HG03103 (cell line): Measurements from ENCODE around the gene NEDD4.
"Not testable (repeated sequence)": the region's sequence is repeated elsewhere in the genome, so short reads cannot be mapped to it uniquely, and the experiment has no call there.

ENCODE experiments used
- ATAC-seq: cut with Tn5 transposase; IDR thresholded peaks from one replicate; pipeline ENCODE4 v1.9.1; 2021; ENCODE audit warnings: low read depth; ENCODE audit not compliant: unreplicated experiment

NEDD4 gene

DNA sequence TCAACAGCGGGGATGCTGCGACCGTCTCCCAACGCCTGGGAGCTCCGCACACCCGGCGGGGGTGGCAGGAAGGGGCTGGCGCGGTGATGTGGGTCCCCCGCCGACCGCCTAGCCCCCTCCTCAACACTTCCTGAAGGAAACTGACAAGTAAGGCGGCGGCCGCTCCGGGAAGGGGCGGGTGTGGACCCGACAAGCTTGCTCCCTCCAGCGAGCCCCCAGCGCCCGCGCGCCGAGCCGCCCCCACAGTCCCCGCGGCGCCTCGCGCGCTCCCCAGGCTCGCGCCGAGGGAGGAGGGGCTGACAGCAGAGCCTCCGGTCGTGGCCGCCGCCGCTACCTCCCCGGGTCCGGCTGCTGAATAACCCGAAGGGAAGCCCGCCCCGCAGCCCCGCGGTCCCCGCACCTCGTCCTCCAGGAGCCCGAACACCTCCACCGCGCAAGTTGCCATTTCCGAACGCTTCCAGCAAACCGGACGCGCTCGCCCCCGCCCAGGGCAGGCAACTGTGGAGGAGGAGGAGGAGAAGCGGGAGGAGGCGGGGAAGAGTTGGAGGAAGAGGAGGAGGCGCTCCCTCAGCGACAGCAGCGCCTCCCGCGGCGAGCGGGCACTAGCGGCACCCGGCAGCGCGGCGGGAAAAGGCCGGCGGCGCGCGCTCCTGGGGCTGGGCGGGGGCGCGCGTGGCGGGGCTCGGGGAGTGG lies at the start of gene NEDD4:
TSS of gene NEDD4 (minus strand) at position 502 of the 693 bp plus-strand sequence. CDS start at position 445, 57 bp downstream.
- peak; percentile 84 for ATAC-seq

DNA sequence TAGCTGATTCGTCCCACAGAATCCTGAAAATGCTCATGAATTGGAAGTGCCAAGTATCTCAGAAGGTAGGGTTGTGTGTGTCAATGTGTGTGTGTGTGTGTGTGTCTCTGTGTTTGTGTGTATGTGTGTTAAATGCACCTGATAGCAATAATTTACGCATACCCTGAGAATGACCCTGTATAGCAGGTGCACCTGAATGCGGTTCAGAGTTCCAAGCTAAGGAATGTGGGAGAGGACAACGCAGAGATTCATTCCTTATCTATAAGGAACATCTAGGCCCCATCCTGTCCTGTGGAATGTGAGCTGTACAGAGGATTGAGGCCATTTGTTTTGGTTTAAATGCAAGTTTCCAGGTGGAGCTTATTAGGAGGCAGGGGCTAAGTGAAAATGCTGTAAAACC lies 49.1 kb upstream of the NEDD4 start:
- no peak for ATAC-seq

DNA sequence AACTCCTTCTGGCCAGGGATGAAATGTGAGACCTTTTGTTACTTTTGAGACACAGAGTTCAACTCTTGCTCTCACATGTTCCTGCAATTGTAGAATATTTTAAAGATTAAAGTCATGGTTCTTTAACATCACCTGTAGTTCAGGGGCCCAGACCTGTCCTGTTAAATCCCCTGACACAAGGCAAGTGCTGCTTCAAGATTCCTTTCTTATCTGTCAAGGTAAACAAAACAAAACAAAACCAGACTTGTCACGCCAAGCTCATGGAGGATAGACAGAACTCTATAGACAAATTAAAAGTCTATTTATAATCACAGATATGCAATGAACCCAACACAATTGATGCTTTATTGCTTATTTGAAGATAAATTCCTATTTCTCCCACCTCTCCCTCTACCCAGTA lies 48.6 kb upstream of the NEDD4 start:
- ATAC-seq: no peak

DNA sequence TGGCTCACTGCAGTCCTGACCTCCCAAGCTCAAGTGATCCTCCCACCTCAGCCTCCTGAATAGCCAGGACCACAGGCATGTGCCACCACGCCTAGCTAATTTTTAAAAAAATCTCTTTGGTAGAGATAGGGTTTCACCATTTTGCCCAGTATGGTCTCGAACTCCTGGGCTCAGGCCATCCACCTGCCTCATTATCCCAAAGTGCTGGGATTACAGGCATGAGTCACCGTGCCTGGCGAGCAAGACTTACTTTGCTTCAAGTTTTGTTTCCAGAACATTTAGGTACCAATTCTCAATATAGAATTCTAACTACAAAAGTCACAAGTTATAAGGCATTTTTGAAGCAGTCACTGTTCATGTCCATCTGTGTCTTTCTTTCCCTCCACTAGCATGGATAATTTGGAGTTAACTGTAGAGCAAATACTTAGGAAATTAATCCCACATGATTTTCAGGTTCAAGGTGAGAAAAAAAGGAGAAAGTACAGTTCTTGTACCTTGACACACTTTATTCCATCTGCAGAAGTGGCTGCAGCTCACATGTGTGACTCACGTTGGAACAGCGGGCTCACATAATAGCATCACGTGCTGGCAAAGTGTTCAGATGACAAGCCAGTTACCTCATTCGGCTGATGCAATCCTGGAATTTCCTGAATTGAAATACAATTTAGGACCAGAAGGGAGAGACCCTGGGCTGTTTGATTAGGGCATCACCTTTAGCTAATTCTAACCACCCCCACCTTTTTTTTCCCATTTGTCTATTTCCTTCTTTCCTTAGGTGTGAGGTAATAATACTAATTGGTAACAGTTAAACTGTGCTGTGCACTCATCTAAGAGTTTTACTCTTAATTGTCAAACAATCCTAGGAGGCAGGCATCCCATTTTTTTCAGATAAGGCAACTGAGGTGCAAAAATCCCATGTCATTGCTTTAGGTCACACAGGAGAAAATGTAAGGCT lies 46.9 kb upstream of the NEDD4 start:
- no peak for ATAC-seq

DNA sequence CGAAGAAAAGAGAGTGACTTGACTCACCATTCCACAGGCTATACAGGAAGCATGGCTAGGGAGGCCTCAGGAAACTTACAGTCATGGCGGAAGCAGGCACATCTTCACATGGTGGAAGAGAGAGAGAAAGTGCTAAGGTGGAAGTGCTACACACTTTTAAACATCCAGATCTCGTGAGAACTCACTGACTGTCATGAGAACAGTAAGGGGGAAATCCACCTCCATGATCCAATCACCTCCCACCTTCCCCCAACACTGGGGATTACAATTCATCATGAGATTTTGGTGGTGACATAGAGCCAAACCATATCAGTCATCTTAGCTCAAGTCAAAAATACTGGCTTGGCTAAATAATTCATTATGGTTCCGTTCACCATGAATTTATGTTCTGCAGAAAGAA lies 45.3 kb upstream of the NEDD4 start:
- ATAC-seq: no peak

DNA sequence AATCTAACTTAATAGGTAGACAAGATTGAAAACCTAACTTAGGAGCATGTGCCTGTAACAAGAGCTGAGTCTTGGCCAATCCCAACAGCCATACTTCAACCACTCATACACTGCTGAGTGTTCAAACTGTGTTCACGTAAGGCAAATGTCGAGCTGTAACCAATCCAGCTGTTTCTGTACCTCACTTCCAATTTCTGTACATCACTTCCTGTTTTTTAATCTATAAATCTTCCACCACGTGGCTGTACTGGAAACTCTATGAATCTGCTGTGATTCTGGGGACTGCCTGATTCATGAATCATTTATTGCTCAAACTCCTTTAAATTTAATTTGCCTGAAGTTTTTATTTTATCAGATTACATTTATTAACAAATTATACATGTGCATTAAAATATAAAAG lies 44.6 kb upstream of the NEDD4 start:
- no peak for ATAC-seq

DNA sequence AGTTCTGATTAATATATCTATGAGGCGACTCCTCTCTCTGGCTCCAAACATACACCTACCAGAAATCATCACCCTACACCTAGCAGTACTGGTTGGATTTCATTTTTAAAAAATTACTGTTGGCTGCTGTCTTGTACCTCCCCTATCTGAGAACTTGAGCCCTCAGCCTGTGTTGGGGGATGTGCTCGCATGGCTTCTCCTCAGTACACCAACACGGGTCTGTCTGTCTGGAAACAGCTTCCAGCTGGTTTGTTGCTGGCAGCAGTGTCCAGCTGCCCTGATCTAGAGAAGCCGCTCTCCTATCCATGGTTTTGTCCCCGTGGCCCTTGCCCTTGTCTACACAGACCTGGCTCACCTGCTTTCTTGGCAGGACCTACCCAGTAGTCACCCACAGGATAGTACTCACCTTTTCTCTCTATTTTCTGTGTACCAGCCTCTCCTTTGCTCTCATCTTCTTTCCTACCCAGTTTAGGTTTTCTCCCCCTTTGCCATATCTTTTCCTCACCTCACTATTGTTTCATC lies 43.2 kb upstream of the NEDD4 start:
- no peak for ATAC-seq

DNA sequence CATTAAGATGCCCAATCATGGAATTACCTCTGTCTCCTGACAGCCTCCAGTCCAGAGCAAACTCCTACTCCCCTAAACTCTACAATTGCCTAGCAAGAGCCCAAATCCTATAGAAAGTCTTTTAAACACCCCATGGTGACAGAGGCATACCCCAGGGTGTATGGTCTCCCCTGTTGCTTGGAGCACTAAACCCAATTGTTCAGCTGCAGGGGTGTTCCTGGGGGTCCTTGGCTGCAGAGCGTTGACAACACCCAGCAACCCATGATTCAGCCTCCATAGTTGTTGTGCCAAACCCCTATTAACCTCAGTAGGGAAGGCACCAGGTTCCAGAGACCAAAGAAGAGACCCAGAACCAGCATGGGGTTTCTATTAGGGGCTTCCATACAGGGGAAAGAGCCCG lies 41.8 kb upstream of the NEDD4 start:
- no peak for ATAC-seq

DNA sequence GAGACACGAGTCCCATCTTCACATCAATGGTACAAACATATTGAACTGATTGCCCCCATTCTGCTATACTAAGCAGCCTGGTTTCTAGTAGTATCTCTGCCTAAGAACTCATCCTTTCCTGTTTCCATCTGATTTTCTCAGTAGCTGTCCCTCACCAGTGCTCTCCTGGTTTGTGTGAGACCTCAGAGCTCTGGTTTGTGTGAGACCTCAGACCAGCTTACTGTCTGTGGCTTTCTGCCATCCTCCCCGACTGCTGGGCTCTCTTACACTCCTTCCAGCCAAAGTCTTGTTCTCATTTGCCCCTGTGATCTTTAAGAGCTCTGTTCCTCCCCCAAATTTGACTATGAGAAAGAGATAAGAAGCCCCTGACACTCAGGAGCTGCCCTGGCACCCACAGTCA lies 41.1 kb upstream of the NEDD4 start:
- ATAC-seq: no peak

DNA sequence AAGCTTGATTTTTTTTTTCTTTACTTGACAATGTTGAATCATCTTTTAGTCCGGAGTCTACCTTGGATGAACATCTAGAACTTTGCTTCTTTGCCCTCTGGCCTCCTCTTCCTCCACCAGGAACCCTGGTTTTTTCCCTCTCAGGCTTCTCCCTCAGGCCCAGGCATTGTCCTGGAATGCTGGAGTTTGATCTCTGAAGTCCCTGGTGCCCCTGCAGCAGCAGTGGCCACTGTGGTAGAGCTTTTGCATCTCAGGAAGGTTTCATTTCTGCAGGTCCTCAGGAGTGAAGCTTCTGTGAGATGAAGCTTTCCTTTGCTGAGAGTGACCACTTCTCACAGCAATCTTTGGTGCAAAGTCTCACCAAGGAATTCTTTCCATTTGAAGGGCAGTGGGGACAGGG lies 39.0 kb upstream of the NEDD4 start:
- ATAC-seq: no peak

DNA sequence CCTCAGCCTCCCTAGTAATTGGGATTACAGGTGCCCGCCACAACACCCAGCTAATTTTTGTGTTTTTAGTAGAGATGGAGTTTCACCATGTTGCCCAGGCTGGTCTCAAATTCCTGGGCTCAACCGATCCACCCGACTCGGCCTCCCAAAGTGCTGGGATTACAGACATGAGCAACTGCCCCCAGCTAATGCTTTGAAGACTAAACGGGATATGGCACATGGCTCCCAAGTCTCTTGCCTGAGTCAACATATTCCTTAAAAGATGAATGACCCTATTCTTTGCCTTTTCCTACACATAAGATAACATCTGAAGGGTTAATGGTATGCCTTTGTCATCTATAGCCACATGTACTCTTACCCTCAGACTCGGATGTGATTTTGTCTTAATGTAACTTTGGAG lies 38.4 kb upstream of the NEDD4 start:
- no peak for ATAC-seq

DNA sequence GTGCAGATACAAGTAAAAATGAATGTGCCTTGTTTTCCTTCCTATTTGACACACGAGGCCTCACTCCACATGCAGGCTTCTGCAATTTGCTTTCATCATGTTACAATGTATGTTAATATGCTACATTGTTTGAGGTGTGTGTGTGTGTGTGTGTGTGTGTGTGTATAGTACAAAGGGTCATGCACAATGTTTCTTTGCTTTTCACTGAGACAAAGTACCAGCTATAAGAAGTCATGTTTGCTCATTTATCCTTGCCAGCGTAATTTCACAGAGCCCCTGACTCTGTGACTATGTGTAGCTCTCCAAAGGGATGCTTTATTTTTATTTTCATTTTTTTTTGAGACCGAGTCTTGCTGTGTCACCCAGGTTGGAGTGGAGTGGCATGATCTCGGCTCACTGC lies 38.0 kb upstream of the NEDD4 start:
- no peak for ATAC-seq

DNA sequence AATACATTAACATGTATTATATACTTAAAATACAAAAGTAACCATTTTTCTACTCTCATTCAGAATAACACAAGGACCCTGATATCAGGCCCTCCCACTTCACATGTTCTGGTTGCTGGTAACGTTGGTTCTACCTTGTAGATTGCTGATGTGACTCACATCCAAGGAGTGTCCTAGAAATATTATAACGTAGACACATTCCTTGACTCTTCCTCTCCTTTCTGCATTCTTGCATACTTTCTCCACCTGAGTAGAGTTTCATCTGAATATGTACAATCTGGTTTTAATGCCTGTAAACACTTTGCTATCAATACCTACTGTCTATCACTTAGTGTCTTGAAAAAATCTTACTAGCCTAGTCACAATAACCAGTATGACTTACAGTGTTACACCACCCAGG lies 35.0 kb upstream of the NEDD4 start:
- no peak for ATAC-seq

DNA sequence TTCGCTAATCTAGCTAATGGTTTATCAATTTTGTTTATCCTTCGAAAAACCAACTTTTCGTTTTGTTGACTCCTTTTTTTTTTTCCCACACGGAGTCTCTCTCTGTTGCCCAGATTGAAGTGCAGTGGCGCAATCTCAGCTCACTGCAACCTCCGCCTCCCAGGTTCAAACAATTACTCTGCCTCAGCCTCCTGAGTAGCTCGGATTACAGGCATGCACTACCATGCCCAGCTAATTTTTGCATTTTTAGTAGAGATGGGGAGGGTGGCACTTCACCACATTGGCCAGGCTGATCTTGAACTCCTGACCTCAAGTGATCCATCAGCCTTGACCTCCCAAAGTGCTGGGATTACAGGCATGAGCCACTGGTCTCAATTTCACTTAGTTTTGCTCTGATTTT lies 29.7 kb upstream of the NEDD4 start:
- ATAC-seq: not testable (repeated sequence)

DNA sequence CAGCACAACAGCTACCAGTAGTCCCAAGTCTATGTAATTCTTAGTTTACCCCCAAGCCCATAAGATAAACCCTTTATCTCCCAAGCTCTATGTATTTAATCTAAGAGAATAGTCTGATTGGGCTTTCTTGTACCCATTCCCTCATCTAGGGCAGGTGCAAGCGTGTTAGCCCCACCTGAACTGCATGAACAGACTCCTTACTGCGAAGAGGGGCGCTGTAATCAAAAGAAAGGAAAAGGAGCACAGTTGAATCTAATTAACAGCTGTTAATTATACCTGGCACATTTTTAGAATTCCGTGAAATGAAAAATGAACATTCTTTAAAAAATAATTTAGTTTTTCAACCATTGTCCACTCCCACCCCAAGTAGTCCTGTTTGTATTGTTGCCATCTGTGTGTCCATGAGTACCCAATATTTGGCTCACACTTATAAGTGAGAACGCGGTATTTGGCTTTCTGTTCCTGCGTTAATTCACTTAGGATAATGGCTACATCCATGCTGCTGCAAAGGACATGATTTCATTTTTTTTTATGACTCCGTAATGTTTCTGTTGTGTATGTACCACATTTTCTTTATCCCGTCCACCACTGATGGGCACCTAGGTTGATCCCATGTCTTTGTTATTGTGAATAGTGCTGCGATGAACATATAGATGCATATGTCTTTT lies 26.5 kb upstream of the NEDD4 start:
- ATAC-seq: no peak

DNA sequence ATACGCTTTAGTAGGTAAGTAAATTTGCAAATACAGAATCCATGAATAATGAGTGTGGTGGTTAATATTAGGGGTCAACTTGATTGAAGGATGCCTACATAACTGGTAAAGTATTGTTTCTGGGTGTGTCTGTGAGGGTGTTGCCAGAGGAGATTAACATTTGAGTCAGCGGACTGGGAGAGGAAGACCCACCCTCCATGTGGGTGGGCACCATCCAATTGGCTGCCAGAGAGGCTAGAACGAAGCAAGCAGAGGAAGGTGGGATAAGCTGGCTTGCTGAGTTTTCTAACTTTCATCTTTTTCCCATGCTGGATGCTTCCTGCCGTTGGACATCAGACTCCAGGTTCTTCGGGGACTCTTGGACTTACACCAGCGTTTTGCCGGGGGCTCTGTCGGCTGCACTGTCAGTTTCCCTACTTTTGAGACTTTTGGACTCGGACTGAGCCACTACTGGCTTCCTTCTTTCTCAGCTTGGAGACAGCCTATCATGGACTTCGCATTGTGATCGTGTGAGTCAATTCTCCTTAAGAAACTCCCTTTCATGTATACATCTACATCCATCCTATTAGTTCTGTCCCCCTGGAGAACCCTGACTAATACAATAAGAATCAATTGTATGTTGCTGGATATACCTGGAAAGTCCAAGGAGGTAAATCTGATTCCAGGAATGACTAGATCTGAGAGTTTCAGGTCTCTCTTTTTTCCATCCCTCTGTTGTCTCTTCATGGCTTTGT lies 25.8 kb upstream of the NEDD4 start:
- no peak for ATAC-seq

DNA sequence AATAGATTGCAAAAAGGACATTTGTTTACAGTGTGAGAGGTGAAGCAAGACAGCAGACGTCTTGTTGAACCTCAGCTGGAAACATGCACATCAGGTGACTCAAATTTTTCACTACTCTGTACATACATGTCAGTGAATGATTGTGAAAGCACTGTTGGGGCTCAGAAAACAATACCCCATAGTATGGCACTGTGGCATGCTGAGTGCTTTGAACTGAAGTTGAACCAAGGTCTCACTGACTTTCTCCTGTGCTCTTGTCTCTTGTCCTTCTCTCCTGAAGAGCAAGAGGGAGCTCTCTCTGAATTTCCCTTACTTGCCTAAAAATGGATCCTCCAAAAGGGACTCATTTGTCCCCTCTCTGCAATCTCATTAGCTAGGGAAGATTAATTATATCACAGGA lies 24.5 kb upstream of the NEDD4 start:
- no peak for ATAC-seq

DNA sequence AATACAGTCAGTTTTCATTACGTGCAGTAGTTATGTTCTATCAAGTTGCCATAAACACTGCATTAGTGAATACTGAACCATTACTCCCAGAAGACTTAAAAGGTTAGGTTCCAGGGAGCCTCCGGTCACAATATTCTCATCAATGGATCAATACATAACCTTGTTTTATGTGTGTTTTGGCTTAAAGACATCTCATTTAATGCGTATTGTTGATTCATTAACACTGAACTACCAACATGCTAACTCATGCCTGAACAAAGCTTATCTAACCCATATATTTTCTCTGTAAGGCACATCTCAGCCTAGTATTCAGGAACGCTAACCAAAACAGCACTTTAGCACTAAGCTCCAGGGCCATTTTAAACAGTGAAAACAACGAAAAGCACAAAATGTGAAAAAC lies 24.1 kb upstream of the NEDD4 start:
- ATAC-seq: no peak

DNA sequence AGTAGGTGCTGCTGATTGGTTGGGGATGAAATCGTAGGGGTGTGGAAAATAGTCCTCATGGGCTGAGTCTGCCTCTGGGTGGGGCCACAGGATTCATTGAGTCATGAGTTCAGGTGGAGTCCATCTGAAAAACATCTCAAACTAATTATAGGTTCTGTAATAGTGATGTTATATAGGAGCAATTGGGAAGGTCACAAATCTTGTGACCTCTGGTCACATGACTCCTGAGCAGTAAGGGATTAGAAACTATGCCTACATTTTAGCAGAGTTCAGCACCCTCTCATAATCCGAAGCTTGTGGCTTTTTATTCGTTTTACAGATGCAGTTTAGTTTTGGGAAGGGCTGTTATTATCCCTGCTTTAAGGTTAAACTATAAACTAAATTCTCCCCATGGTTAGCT lies 22.9 kb upstream of the NEDD4 start:
- ATAC-seq: no peak

DNA sequence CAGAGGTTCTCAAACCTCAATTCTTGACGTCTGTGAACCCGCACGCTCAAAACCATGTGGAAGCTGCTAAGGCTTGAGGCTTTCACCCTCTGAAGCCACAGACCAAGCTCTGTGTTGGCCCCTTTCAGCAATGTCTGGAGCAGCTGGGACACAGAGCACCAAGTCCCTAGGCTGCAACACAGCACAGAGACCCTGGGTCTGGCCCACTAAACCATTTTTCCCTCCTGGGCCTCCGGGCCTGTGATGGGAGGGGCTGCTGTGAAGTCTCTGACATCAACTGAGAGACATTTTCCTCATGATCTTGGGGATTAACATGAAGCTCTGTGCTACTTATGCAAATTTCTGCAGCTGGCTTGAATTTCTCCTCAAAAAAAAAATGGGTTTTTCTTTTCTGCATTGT lies 21.3 kb upstream of the NEDD4 start:
- ATAC-seq: no peak
